HCT116 (cell line): ENCODE data around the gene MARS1.

Source experiments
- ATF3 ChIP-seq: IDR thresholded peaks from 2 replicates; pipeline ENCODE4 v1.6.1; 2012
- CEBPB ChIP-seq: IDR thresholded peaks from 2 replicates; pipeline ENCODE4 v1.6.1; 2012; ENCODE audit warnings: low read depth
- CTCF ChIP-seq, 3 experiments: fragments of 200-600 bp in 1 of 3; sonication (generic) in 1 of 3; IDR thresholded peaks in 2 of 3; conservative IDR thresholded peaks in 1 of 3; 2 replicates each; pipeline ENCODE4 v1.5.1; 2012 to 2017; ENCODE audit warnings: low read depth in 2 of 3, low read length in 2 of 3, antibody characterized with exemption in 1 of 3, borderline replicate concordance in 1 of 3, control low read depth in 1 of 3, mild to moderate bottlenecking in 1 of 3, mixed read lengths in 1 of 3, mixed run types in 1 of 3, moderate library complexity in 1 of 3; ENCODE audit not compliant: insufficient read depth in 1 of 3
- EZH2phosphoT487 ChIP-seq: fragments of 200-600 bp; IDR thresholded peaks from 2 replicates; pipeline ENCODE4 v1.6.1; 2018; ENCODE audit warnings: antibody characterized with exemption, borderline replicate concordance
- POLR2A ChIP-seq: IDR thresholded peaks from 2 replicates; pipeline ENCODE4 v1.7.0; 2011; ENCODE audit warnings: borderline replicate concordance; ENCODE audit not compliant: insufficient read depth, insufficient read length; ENCODE audit errors: extremely low read depth
- POLR2AphosphoS5 ChIP-seq: IDR thresholded peaks from 2 replicates; pipeline ENCODE4 v1.6.1; 2011; ENCODE audit warnings: mild to moderate bottlenecking, low read depth, low read length, moderate library complexity
- REST ChIP-seq: IDR thresholded peaks from 2 replicates; pipeline ENCODE4 v1.6.1; 2012; ENCODE audit warnings: low read depth
- SRF ChIP-seq: IDR thresholded peaks from 2 replicates; pipeline ENCODE4 v1.6.1; 2012; ENCODE audit warnings: low read depth
- YY1 ChIP-seq: IDR thresholded peaks from 2 replicates; pipeline ENCODE4 v1.6.1; 2011; ENCODE audit warnings: low read length, low read depth, moderate library complexity, mild to moderate bottlenecking; ENCODE audit not compliant: insufficient replicate concordance; ENCODE audit errors: extremely low read depth
- ZFX ChIP-seq: fragments of 450-650 bp; IDR thresholded peaks from 2 replicates; pipeline ENCODE4 v1.6.1; 2017

GRCh38 chr12:57521525-57522010 lies 33.7 kb downstream of the MARS1 start:
- TF ChIP-seq EZH2phosphoT487 (no peak), POLR2A (peak; percentile 53), ATF3 (no peak), CTCF (IDR thresholded peaks at IDR 0.05 in 2 of 3, conservative IDR thresholded peaks at IDR 0.05 in 1 of 3; ENCODE audit: borderline replicate concordance in 1 of 3, insufficient read depth in 1 of 3, low read depth in 2 of 3, low read length in 2 of 3) (no peak), POLR2AphosphoS5 (no peak), SRF (no peak), REST (no peak), CEBPB (no peak), ZFX (no peak), YY1 (no peak)
